HG03103 (cell line): ENCODE measurements around the gene PREX1.
"Not testable (repeated sequence)": the region's sequence is repeated elsewhere in the genome, so short reads cannot be mapped to it uniquely, and the experiment has no call there.

Experiments
- ATAC-seq: cut with Tn5 transposase; IDR thresholded peaks from one replicate; pipeline ENCODE4 v1.9.1; 2021; ENCODE audit warnings: low read depth; ENCODE audit not compliant: unreplicated experiment

PREX1 gene, protein sequence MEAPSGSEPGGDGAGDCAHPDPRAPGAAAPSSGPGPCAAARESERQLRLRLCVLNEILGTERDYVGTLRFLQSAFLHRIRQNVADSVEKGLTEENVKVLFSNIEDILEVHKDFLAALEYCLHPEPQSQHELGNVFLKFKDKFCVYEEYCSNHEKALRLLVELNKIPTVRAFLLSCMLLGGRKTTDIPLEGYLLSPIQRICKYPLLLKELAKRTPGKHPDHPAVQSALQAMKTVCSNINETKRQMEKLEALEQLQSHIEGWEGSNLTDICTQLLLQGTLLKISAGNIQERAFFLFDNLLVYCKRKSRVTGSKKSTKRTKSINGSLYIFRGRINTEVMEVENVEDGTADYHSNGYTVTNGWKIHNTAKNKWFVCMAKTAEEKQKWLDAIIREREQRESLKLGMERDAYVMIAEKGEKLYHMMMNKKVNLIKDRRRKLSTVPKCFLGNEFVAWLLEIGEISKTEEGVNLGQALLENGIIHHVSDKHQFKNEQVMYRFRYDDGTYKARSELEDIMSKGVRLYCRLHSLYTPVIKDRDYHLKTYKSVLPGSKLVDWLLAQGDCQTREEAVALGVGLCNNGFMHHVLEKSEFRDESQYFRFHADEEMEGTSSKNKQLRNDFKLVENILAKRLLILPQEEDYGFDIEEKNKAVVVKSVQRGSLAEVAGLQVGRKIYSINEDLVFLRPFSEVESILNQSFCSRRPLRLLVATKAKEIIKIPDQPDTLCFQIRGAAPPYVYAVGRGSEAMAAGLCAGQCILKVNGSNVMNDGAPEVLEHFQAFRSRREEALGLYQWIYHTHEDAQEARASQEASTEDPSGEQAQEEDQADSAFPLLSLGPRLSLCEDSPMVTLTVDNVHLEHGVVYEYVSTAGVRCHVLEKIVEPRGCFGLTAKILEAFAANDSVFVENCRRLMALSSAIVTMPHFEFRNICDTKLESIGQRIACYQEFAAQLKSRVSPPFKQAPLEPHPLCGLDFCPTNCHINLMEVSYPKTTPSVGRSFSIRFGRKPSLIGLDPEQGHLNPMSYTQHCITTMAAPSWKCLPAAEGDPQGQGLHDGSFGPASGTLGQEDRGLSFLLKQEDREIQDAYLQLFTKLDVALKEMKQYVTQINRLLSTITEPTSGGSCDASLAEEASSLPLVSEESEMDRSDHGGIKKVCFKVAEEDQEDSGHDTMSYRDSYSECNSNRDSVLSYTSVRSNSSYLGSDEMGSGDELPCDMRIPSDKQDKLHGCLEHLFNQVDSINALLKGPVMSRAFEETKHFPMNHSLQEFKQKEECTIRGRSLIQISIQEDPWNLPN (N-terminal part only)

DNA sequence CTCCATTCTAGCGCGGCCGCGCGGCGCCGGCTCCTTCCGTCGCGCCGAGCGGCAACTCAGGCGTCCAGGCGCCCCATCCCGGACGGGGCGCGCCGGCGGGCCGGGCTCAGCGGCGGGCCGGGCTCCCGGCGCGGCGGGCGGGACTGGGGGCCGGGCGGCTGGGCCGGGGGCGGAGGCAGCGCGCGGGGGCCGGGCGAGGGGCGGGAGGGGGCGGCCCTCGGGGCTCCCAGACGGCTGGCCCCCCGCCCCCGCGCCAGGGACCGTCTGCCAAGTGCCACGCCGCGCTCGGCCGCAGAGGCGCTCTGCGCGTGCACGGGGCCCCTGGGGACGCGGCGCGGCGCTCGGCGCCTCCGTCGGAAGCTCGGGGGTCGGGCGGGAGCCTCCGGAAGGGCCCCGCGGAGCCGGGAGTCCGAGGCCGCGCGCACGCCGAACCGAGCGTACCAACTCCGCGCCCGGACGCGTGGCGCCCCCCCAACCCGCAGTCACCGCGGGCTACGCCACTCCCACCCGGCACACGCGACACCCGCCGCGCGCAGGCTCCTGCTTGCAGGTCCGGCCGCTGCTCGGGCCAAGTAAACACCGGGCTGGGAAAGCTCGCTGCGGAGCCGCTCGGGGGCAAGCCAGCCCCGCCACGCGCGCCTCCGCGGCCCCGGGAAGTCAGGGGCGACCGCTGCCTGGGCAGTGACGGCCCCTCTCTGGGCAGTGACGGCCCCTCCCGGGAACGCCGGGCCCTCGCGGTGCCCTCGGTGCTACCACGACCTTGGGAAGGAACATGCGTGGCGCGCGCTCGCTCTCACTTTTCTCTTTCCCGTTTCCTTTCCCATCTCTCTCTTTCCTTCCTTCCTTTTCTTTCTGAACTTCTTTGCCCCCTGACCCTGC is at the start of gene PREX1:
TSS of gene PREX1 (minus strand) at position 145 of the 879 bp plus-strand sequence. CDS start at position 6, 139 bp downstream.
- peak; percentile 41 for ATAC-seq

DNA sequence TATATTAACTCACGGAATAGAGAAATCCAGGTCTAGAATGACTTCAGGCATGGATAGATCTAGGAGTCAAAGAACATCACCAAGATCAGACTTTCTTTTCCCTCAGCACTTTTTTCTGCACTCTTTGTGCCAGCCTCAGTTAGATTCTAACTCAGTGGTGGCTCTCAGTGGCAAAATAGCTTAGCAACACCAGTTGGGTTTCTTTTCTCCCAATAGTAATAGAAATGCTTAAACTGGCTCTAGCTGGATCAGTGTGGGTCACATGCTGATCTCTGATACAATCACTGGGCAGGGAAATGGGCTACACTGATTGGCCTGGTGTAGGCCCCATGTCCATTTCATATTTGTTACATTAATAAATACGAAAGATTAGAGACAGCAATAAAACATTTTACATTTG is 49.5 kb upstream of the PREX1 start:
- no peak for ATAC-seq

DNA sequence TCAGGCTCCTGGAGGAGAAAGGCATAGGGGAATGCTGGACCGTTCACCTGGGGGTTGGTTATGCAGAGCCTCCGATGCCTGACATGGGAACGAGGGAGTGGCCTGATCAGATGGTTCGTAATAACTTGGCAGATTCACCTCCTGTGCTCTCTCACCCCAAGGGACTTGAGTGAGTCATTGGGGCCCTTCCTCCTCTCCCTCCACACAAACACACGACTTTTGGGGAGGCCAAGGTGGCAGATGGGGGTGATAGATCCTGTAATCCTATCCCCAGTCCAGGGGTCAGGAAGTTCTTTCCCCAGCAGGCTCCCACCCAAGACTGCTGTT is 48.1 kb upstream of the PREX1 start:
- ATAC-seq: no peak

DNA sequence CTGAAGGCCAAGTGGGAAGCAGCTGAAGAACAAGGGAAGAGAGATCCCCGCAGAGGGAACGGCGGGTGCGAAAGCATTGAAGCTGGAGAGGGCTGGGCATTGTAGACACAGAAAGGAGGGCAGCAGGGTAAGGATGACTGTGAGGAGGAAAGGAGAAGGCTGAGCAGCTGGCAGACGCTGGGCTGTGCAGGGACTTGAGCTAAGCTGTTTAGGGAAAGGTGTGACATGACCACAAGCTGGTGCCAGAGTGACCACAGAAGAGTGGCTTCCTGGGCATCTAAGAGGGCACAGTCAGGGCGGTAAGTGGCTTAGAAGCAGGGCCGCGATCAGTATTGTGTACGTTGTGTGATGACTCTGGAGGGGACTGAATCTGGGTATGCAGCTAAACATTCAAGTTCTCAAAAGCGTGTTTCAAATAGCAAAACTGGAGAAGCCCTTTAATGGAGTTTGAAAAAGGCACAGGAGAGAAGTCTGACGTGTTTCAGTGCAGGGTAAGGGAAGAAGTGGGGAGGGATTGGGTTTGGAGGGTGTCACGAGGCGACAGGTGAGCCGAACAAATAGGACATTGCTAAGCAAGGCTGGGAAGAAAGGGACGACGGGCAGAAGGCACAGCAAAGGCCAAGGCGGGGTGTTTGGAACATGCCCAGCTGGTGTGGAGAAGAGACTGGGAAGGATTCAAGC is 47.6 kb upstream of the PREX1 start:
- no peak for ATAC-seq

DNA sequence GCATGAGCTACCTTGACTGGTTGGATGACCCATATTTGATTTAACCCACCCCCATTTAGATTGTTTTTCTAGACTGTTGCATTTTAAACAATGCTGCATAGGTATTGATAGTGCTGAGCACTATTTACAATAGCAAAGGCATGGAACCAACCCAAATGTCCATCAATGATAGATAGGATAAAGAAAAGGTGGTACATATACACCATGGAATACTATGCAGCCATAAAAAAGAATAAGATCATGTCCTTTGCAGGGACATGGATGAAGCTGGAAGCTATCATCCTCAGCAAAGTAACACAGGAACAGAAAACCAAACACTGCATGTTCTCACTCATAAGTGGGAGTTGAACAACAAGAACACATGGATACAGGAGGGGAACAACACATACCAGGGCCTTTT is 41.6 kb upstream of the PREX1 start:
- not testable (repeated sequence) for ATAC-seq

DNA sequence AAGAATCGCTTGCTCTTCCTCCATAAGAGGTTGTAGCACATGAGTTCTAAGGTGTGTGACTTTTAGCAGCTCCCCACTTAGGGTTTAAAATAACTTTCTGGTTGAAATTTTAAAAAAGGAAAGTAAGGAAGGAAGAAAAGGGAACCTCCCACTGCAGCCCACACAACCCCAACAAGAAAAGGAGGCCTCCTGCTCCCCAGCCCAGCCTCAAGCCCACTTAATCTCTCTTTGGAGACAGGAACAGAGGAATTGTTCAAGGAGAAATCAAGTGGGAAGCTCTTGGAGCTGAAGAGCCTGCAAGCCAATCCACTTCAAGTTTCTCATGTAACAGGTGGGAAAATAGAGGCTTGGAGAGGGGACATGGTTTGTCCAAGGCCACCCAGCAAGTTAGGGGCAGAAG is 39.1 kb upstream of the PREX1 start:
- ATAC-seq: no peak

DNA sequence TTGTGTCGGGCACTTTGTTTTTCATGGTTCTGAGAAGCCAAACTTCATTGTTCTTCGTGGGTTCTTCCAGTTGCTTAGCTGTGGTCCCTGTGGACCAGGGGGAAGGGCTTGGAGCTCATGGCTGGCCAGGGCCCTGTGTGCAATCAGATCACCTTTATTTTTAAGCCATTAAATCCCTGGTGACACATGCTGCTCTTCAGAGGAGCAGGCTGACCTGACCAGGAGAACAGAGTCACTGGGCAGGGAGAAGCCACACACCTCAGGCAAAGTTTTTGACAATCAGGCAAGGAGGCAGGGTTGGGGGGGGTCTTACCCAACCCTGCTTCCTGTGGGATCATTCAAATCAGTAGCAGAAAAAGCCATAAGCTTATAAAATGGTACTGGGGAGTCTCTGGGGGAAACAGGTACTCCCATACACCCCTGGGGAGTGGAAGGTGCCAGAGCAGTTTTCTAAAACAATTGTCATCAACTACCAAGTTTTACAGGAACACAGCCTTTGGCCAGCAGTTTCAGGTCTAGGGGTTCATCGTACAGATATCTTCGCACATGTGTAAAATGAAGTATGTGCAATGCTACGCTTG is 37.0 kb upstream of the PREX1 start:
- ATAC-seq: no peak

DNA sequence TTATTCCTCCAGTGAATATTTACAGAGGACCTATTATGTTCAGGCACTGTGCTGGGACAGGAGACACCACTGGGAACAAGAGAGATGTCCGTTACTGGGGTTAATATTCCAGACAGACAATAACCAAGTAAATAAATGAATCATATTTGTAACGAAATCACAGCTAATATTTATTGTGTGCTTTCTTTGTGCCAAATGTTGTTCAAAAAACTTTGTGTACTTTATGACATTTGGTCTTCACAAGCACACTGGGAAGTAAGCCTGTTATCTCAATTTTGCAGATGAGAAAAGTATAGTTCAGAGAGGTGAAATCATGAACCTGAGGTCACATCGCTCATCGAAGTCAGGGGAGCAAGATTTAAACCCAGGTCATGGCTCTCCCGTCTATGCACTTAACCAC is 36.5 kb upstream of the PREX1 start:
- no peak for ATAC-seq

DNA sequence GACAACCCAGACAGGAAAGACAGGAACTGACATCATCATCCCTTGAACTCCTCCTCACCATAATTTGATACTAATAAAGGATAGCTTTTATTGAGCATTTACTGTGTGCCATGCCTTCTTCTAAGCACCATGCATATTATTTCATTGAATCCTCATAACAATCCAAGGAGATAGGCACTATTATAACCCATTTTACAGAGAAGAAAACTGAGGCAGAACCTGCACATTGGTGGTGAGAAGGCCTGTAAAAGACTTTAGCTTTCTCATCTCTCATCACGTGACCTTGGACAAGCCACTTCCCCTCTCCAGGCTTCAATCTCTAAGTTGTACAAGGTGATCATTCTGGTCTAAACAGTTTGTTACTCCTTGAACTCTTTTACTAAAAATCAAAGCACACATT is 34.5 kb upstream of the PREX1 start:
- no peak for ATAC-seq

DNA sequence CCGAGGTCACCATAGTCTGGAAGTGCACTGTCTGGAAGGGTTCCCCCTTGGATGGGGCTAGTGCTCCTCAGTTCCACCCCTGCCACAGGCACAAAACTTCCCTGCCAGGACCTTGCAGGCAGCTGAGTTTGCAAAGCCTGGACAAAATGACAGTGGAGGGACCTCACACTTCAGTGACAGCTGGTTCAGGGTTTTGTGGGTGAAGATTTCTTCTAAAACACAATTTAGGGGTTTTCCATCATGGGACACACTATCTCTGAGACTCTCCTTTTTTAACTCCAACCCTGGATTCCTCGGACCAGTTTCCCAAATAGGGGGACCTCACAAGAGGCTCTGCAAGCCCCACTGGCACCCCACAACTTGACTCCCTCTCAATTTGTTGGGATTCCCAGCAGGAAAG is 33.6 kb upstream of the PREX1 start:
- ATAC-seq: no peak

DNA sequence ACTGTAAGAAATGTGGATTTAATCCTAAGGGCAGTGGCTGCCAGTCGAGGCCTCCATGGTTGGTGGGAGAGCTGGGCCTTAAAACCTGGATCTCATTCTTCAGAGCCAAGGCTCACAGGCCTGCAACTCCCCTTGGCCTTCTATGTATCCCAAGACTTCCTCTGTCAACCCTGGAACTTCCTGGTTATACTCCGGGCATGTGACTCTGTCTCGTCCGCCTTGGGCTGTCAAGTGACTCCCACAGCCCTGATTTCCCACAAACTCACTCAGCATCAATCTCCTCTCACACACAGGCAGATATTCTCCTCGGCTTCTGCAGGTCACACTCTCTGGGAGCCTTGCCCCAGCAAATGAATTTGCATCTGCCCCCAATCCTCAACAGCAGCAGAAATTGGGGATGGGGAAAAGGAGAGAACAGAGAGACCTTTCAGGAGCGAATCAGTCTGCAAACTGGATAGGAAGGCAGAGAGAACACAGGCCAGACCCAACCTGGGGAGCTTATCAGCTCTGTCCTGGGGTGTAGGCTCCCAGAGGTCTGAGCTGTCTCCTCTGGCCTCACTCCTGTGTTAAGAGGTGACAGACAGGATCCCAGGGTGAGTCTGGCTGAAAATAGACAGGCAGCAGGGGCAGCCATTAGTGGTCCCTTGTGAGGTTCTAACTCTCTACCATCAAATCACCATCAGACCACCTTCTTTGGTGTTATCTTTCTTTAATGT is 30.4 kb upstream of the PREX1 start:
- no peak for ATAC-seq

DNA sequence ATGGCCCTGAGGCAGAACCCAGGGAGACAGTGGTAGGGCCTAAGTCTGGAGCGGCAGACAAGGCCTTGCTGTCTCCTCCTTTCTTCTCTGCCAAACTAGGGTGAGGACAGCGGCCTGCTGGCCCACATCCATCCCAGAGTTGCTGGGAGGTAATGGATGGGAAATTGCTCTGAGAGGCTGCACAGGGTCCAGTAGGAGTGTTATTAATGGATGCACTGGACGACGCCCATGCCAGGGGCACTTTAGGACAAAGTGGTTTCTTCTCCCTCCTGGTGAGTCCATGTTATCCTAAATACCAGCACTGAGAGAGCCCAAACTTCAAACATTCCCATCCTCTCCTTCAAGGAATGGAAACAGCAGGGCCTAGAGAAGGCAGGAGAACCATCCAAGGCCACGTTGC is 28.3 kb upstream of the PREX1 start:
- ATAC-seq: no peak

DNA sequence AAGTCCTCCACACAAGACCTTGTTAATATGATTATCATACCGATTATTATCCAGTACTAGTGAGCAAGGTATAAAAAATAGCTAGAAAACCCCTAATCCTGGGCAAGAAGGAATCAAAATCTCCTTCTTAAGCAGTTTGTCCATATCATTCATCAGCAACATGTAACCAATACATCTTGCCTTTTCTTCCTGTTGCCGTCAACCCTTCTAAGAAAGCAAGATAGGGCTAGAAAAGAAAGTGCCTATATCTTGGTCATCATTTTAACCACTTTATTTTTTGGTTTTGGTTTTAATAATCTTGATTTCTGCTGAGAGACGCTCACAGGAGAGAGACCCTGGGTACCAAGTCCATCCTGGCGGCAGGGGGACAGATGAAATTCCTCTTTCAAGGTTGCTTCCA is 27.2 kb upstream of the PREX1 start:
- ATAC-seq: no peak

DNA sequence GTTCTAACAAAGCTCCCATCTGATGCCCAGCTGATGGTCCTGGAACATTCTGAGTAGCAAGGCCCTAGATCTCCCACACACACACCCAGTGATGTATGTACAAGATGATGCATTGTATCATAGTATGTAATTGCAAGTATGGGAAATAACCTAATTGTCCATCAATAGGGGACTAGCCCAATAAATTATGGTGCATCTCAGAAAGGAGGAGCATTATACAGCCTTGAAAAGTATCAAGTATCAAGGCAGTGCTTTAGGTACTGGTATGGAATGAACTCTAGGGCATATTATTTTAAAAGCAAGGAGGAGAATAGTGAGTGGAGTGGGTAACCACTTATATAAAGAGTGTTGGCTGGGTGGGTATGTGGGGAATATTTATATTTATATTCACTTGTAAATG is 24.8 kb upstream of the PREX1 start:
- no peak for ATAC-seq

DNA sequence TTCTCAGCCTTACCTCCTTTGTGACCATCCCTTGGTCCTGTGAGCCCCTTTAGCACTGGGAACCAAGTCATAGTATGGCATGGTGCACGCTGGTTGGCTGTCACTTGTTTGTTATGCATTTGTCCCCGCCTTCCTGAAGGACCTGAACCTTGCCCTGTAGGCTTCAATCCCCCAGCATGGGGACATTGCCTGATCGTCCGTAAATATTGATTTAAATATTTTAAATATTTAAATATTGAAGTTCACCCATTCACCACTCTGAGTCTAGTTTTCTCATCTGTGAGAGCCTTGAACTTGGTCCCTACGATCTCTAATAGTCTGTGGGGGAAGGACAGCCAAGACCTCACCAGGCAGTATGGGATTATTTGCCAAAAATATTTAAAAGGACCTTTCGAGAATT is 23.8 kb upstream of the PREX1 start:
- ATAC-seq: no peak

DNA sequence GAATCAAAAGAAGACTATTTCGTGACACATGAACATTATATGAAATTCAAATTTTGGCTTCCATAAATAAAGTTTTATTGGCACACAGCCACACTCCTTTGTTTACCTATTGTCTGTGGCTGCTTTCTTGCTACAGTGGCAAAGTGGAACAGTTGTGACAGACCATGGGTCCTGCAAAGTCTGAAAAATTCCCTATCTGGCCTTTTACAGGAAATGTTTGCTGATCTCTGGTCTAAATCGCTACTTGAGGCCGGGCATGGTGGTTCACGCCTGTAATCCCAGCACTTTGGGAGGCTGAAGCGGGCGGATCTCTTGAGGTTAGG is 23.1 kb upstream of the PREX1 start:
- ATAC-seq: no peak

DNA sequence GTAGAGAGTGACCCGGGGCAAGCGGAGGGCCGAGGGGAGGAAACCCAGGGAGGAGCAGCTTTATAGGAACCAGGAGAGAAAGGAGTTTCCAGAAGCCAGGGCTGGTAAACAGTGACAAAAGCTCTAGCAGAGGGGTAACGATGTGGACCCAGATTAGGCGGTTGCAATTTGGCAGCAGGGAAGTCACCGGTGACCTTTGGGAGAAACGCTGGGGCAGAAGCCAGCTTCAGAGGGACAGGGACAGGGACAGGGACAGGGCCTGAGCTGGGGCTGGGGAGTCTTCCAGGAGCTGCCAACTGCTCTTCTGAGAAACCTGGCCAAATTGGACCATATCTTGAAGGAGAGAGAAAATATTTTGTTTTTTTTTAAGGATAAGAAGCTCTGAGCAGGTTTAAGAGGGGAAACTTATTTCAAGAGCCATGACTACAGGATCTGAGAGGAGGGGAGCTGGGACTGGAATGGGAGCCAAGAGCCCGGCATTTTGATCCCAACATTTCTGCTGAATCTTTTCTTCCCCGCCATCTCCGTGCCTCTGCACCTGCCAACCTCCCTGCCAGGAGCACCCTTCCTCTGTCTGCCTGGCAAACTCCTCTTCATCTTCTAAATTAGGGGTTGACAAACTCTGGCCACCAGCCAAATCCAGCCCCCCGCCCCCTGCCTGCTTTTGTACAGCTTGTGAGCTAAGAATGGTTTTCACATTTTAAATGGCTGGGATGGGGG is 22.6 kb upstream of the PREX1 start:
- no peak for ATAC-seq

DNA sequence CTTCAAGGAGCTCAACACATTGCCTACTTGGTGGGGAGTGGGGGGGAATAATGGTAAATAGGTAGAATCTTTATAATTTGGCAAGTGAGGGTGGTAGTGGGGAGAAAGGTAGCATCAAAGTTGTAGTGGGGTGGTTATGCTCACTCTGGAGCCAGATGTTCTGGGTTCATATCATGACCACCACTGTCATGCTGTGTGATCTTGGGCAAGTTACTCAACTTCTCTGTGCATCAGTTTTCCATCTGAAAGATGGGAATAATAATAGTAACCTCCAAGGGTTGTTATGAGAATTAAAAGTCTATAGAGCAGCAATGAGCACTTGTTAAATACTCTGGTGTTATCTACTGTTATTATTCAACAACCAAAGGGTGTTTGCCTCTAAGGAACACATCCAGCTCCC is 22.0 kb upstream of the PREX1 start:
- ATAC-seq: no peak
